PFSK-1 (cell line): ENCODE data around the gene RPGRIP1L.

Experiments used
- POLR2AphosphoS5 ChIP-seq: IDR thresholded peaks from 2 replicates; pipeline ENCODE4 v1.6.1; 2012; ENCODE audit warnings: low read depth, mild to moderate bottlenecking, control low read depth, low read length, moderate library complexity
- REST ChIP-seq, 2 experiments: IDR thresholded peaks; 2 replicates each; pipeline versions ENCODE4 v1.6.1 to v1.8.0; 2011 to 2012; ENCODE audit warnings: low read depth in 2 of 2, low read length in 2 of 2, control low read depth in 1 of 2, inconsistent platforms in 1 of 2, mild to moderate bottlenecking in 1 of 2, moderate library complexity in 1 of 2; ENCODE audit not compliant: insufficient read depth in 1 of 2
- SIN3A ChIP-seq: IDR thresholded peaks from 2 replicates; pipeline ENCODE4 v1.6.1; 2012; ENCODE audit warnings: mild to moderate bottlenecking, low read length, moderate library complexity, borderline replicate concordance; ENCODE audit not compliant: insufficient read depth
- TAF1 ChIP-seq: IDR thresholded peaks from 2 replicates; pipeline ENCODE4 v1.6.1; 2012; ENCODE audit warnings: low read length, control low read depth, borderline replicate concordance; ENCODE audit not compliant: insufficient read depth

GRCh38 chr16:53672461-53672860 lies 31.2 kb downstream of the RPGRIP1L start:
- no peak for TF ChIP-seq POLR2AphosphoS5
- TF ChIP-seq TAF1: no peak
- TF ChIP-seq REST (IDR thresholded peaks at IDR 0.05; ENCODE audit: insufficient read depth in 1 of 2, low read depth in 2 of 2, low read length in 2 of 2): no peak
- TF ChIP-seq SIN3A: no peak
